ENCODE results near the gene SEC22C. TPM values are rescaled to one million over a fixed set of nuclear protein-coding genes. Genes with fewer than 3 reads are reported as not detected.

Gene SEC22C
- total RNA-seq, 1 donor from 2014 or later = 49.6 TPM

- no peak overlapping the region for H3K4me3 Mint-ChIP-seq (ENCODE audit: unreplicated experiment)
- no peak for DNase-seq (ENCODE audit: low spot score)
- H3K9me3 Mint-ChIP-seq (ENCODE audit: unreplicated experiment) = no peaks in the 10 kb centered on the region
- peaks cover 34% of the 10 kb centered on the region for H3K4me1 Mint-ChIP-seq (ENCODE audit: unreplicated experiment)
- no peaks in the 10 kb centered on the region for H3K36me3 Mint-ChIP-seq (ENCODE audit: low read depth, unreplicated experiment)
- no peak for TF ChIP-seq CTCF (IDR thresholded peaks at IDR 0.05; ENCODE audit: unreplicated experiment)
- H3K27me3 Mint-ChIP-seq (ENCODE audit: unreplicated experiment) = peaks cover 19% of the 10 kb centered on the region
- H3K27ac Mint-ChIP-seq (ENCODE audit: unreplicated experiment) = no peak overlapping the region
Measured at GRCh38 chr3:42504334-42505127, 77.2 kb downstream of the SEC22C start.

- peak overlapping the region; percentile 37 for H3K4me3 Mint-ChIP-seq (ENCODE audit: unreplicated experiment)
- peaks cover 19% of the 10 kb centered on the region for H3K27me3 Mint-ChIP-seq (ENCODE audit: unreplicated experiment)
- H3K36me3 Mint-ChIP-seq (ENCODE audit: low read depth, unreplicated experiment) = no peaks in the 10 kb centered on the region
- no peaks in the 10 kb centered on the region for H3K9me3 Mint-ChIP-seq (ENCODE audit: unreplicated experiment)
- peaks cover 29% of the 10 kb centered on the region for H3K4me1 Mint-ChIP-seq (ENCODE audit: unreplicated experiment)
- no peak for DNase-seq (ENCODE audit: low spot score)
- no peak overlapping the region for H3K27ac Mint-ChIP-seq (ENCODE audit: unreplicated experiment)
- no peak for TF ChIP-seq CTCF (IDR thresholded peaks at IDR 0.05; ENCODE audit: unreplicated experiment)
Measured at GRCh38 chr3:42503957-42504333, 77.8 kb downstream of the SEC22C start.

- Mint-ChIP-seq H3K27me3 (ENCODE audit: unreplicated experiment) (peaks cover 24% of the 10 kb centered on the region), H3K4me1 (ENCODE audit: unreplicated experiment) (peaks cover 25% of the 10 kb centered on the region), H3K27ac (ENCODE audit: unreplicated experiment) (no peak overlapping the region), H3K4me3 (ENCODE audit: unreplicated experiment) (peak overlapping the region; percentile 57), H3K9me3 (ENCODE audit: unreplicated experiment) (no peaks in the 10 kb centered on the region), H3K36me3 (ENCODE audit: low read depth, unreplicated experiment) (no peaks in the 10 kb centered on the region)
- no peak for TF ChIP-seq CTCF (IDR thresholded peaks at IDR 0.05; ENCODE audit: unreplicated experiment)
- no peak for DNase-seq (ENCODE audit: low spot score)
Measured at GRCh38 chr3:42503251-42503924, 78.4 kb downstream of the SEC22C start.

- H3K4me3 Mint-ChIP-seq (ENCODE audit: unreplicated experiment) = peak within 1 kb of the TSS; percentile 87
- peaks cover 26% of the 10 kb centered on the region for H3K27me3 Mint-ChIP-seq (ENCODE audit: unreplicated experiment)
- DNase-seq (ENCODE audit: low spot score) = peak; percentile 59
- H3K9me3 Mint-ChIP-seq (ENCODE audit: unreplicated experiment) = no peaks in the 10 kb centered on the region
- no peak within 1 kb of the TSS for H3K27ac Mint-ChIP-seq (ENCODE audit: unreplicated experiment)
- peaks cover 21% of the 10 kb centered on the region for H3K4me1 Mint-ChIP-seq (ENCODE audit: unreplicated experiment)
- no peak for TF ChIP-seq CTCF (IDR thresholded peaks at IDR 0.05; ENCODE audit: unreplicated experiment)
- no peaks in the 10 kb centered on the region for H3K36me3 Mint-ChIP-seq (ENCODE audit: low read depth, unreplicated experiment)
Measured at GRCh38 chr3:42502429-42503250, 79.1 kb downstream of the SEC22C start, which contains the start of gene VIPR1. VIPR1 (plus strand) TSS chr3:42502643; CDS start chr3:42502736, 93 bp downstream.

All from endothelial cell (in vitro differentiated cells).